Astrocyte of the spinal cord (primary cell): ENCODE data around the gene VSTM2L.

ENCODE experiments used
- DNase-seq: peaks from one replicate; pipeline ENCODE4 v3.0.0; 2011; ENCODE audit warnings: low read depth, low spot score
- H3K4me3 ChIP-seq: 2 replicates; pipeline ENCODE4 v1.5.1; 2011; ENCODE audit warnings: low read depth, mild to moderate bottlenecking, low read length, moderate library complexity
- in situ Hi-C: cut with HindIII; loops from 2 replicates; pipeline ENCODE4 v1.10.0; 2017; ENCODE audit warnings: low sequenced_read_pairs
- TF ChIP-seq, protein P1 (sequence below): IDR thresholded peaks from 2 replicates; pipeline ENCODE4 v1.5.1; 2012; ENCODE audit warnings: low read depth, mild to moderate bottlenecking, low read length, inconsistent platforms

VSTM2L gene

DNA sequence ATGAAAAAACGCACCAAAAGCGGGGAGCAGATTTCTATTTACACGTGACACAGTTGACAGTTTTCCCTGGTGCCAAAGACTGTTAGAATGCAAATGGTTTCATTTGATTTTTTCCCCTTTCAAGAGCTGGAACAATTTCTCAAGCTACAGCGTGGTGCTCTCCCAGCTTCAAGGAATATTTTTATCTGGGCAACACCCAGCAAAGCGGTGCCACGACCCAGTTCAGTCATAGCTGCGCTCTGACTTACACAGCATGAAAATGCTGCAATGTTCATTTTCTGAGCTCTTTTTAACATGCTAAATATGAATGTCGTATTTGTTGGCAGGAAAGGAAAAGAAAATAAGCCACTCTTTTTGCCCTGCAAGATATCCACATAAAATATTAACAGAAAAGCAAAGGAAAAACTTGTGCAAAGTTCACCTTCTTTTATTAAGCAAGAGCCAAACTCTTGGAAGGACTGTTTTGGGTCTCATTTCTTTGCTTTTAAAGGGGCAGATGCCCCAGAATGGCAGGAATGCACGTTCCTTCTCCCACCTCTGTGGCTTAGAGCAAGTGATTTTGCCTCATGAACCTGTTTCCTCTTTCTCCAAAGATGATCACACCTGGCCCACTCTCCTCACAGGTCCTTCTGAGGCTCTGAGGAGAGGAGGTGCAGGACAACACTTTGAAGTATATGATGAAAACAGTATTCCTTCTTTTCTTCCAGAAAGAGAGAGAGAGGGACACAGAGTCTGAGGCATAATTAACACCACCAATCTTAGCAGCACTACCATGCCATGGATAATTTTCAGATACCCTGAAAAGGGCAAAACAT is 83.3 kb downstream of the VSTM2L start:
- TF ChIP-seq, protein P1, sequence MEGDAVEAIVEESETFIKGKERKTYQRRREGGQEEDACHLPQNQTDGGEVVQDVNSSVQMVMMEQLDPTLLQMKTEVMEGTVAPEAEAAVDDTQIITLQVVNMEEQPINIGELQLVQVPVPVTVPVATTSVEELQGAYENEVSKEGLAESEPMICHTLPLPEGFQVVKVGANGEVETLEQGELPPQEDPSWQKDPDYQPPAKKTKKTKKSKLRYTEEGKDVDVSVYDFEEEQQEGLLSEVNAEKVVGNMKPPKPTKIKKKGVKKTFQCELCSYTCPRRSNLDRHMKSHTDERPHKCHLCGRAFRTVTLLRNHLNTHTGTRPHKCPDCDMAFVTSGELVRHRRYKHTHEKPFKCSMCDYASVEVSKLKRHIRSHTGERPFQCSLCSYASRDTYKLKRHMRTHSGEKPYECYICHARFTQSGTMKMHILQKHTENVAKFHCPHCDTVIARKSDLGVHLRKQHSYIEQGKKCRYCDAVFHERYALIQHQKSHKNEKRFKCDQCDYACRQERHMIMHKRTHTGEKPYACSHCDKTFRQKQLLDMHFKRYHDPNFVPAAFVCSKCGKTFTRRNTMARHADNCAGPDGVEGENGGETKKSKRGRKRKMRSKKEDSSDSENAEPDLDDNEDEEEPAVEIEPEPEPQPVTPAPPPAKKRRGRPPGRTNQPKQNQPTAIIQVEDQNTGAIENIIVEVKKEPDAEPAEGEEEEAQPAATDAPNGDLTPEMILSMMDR, result no peak
- DNase-seq, result no peak
- H3K4me3 ChIP-seq, result no peak overlapping the region
- in situ Hi-C loops, result no loop called here

DNA sequence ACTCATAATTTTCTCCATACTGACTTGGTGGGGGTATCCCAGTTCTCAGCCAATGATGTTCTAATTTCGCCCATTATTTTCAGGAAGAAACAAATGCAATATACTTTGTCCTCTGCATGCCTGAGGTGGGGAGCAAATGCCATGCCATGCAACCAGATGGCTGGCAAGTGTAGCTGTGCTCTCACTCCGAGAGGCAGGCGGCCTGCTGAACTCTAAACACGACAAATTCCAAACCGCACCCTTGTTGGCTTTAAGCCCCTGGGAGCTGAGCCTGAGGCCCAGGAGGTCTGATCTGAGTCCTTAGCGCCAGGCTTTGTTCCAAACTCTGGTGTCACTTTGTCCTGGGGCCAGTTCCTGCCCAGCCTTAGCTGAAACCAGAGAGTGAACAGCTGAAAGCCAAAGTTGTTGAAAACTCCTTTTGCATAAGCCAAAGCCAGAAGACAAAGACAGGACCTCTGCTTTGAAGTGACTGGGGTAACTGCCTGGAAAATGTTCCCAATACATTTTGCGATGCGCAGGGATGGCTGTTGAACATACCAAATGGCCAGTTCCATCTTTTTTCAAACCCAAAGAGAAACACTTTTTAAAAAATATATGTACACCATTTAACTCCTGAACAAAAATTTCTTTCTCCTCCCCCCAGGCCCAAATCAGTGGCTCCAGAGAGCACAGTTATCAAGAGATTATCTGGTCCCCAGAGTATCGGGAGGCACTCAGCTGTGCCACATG is 84.1 kb downstream of the VSTM2L start:
- DNase-seq, result peak; percentile 55
- no peak overlapping the region for H3K4me3 ChIP-seq
- TF ChIP-seq, protein P1, result no peak
- in situ Hi-C loops, result no loop called here

DNA sequence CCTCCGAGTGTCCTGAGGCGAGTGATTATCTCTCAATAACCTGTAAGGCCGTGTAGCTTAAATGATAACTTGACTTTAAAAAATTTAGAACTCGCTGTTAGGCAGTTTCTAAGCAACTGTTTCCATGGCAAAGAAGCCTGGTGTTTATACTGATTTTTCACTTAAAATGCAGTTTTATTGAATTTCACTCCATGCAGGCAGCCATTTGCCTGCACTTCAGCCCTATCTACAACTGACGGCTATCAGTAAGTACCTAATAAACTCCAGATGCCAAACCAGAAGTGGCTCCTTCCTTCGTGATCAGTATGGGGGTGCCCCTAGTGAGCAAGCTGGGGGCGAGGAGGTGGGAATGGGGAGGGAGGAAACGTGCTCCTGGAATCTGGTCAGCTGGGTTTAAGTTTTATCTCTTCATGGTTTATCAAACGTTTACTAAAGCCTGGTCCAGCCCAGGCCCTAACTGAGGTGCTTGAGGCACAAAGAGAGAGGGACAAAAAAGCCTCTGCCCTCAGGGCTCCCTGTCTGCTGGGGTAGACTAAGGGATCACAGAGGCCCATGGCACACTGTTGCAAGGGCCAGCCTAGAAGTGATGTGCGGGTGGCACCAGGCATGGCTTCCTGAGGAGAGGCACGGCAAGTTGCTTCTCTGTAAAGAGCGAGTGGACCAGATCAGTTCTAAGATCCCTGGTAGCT is 84.8 kb downstream of the VSTM2L start:
- no peak overlapping the region for H3K4me3 ChIP-seq
- DNase-seq, result no peak
- TF ChIP-seq, protein P1, result no peak
- in situ Hi-C loops, result no loop called here

DNA sequence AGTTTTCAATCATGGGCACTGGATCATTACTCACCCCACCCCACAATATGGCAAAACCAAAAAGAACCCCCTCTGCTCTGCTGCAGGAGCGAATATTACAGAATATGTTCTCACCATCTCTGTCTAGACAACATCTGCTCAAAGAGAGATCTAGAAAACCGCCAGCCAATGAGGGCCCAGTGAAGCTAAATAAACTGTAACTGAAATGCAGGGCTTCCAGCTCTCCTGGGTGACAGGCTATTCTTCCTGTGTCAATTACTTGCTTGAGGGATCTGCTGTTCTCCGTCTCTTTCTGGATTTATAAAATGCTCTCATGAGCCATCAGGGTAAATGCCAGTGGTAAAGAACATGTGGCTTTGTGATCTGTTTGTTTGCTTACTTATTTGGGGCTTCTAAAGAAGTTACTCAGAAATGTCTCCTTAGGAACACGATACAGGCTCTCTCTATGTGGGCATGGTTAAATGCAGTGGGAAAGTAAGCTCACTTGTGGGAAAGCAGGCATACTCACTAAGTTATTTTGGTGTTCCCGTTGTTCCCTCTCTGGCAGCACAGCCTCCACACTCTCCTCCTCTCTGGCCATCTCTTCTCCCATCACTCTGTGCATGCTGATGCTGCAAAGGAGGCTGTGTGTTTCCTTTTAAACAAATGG is 85.5 kb downstream of the VSTM2L start:
- peak; percentile 37 for DNase-seq
- in situ Hi-C loops, result no loop called here
- H3K4me3 ChIP-seq, result no peak overlapping the region
- TF ChIP-seq, protein P1, result no peak

- TF ChIP-seq, protein P1, result no peak
- H3K4me3 ChIP-seq, result no peak overlapping the region
- DNase-seq, result peak; percentile 22
- in situ Hi-C loops, result no loop called here
Observed at GRCh38 chr20:37989601-37990295, 86.8 kb downstream of the VSTM2L start.
